Measurements from ENCODE around the gene CDH19. TPM values are rescaled to one million over a fixed set of nuclear protein-coding genes. Genes with fewer than 3 reads are reported as not detected.

Gene CDH19
- total and polyA plus RNA-seq, 5 donors from 2014 or later: not detected

DNA sequence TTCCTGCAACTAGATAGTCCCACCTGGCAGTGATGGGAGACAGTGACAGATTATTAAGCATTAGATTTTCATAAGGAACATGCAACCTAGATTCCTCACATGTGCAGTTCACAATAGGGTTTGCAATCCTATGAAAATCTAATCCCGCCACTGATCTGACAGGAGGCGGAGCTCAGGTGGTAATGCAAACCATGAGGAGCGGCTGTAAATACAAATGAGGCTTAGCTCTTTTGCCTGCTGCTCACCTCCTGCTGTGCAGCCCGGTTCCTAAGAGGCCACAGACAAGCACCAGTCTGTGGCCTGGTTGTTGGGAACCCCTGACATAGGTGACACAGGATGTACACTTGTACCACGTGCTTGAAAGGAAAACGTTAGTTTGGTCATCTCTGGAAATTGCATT is 41.6 kb downstream of the CDH19 start:
- no peak overlapping the region for H3K4me3 ChIP-seq (ENCODE audit: low read depth, low read length)
- Mint-ChIP-seq H3K36me3 (no peaks in the 10 kb centered on the region), H3K27ac (no peak overlapping the region), H3K4me3 (no peak overlapping the region), H3K4me1 (no peaks in the 10 kb centered on the region), H3K9me3 (peaks cover 0 to 15% (median 4%) of the 10 kb centered on the region in 7 donors), H3K27me3 (no peaks in the 10 kb centered on the region)
- DNase-seq (no peak), ATAC-seq (ENCODE audit: low read depth in 2 of 2) (no peak)
- H3K27me3 ChIP-seq (ENCODE audit: control insufficient read depth, insufficient read depth, low read length): no peaks in the 10 kb centered on the region
- no peaks in the 10 kb centered on the region for H3K4me1 ChIP-seq (ENCODE audit: control insufficient read depth, insufficient read depth, low read length, poor library complexity, severe bottlenecking)
- H3K27ac ChIP-seq (ENCODE audit: insufficient read depth, low read length, poor library complexity, severe bottlenecking): no peak overlapping the region
- no peaks in the 10 kb centered on the region for H3K9me3 ChIP-seq (ENCODE audit: control insufficient read depth in 2 of 2, low read length in 2 of 2)
- H3K36me3 ChIP-seq (ENCODE audit: control insufficient read depth, insufficient read depth, low read length): no peaks in the 10 kb centered on the region

DNA sequence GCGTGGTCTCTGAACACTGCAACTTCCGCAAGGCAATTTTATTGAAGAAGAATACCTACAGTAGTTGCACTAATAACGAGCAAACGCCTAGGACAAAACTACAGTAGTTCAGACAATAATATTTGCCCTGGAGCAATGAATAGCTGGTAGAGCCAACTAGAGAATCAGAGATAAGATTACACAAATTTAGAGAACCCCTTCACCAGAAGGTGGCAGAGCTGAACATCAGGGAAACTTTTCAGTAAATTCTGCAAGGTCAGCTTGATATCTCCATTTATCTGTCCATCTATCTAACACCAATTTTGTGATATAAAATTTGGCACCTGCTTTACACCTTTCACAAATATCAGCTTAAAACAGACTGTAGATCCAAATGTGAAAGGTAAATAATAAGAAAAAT is 43.8 kb downstream of the CDH19 start:
- Mint-ChIP-seq H3K4me3 (no peak overlapping the region), H3K9me3 (peaks cover 0 to 6% (median 2%) of the 10 kb centered on the region in 7 donors), H3K4me1 (no peaks in the 10 kb centered on the region), H3K27me3 (no peaks in the 10 kb centered on the region), H3K27ac (no peak overlapping the region), H3K36me3 (no peaks in the 10 kb centered on the region)
- no peak for DNase-seq
- H3K36me3 ChIP-seq (ENCODE audit: control insufficient read depth, insufficient read depth, low read length): no peaks in the 10 kb centered on the region
- no peaks in the 10 kb centered on the region for H3K27me3 ChIP-seq (ENCODE audit: control insufficient read depth, insufficient read depth, low read length)
- no peak for ATAC-seq (ENCODE audit: low read depth in 2 of 2)
- no peaks in the 10 kb centered on the region for H3K4me1 ChIP-seq (ENCODE audit: control insufficient read depth, insufficient read depth, low read length, poor library complexity, severe bottlenecking)
- no peak overlapping the region for H3K4me3 ChIP-seq (ENCODE audit: low read depth, low read length)
- H3K27ac ChIP-seq (ENCODE audit: insufficient read depth, low read length, poor library complexity, severe bottlenecking): no peak overlapping the region
- no peaks in the 10 kb centered on the region for H3K9me3 ChIP-seq (ENCODE audit: control insufficient read depth in 2 of 2, low read length in 2 of 2)

DNA sequence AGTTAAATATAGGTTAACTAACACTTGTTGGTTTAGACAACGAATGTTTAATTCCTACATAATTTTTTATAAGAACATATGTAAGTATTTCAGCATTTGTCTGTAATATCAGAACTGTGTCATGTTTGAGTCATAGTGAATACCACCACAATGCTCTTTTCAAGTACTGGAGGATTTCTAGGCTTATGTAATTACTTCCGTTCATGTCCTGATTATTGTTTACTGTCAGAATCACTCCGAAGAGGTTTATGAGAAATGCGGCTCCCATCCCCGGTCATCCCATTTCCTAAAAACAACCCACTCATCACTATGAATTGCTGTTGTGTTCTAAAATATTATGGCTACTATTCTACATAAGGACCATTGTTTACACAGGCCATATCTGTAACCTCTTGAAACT is 45.1 kb downstream of the CDH19 start:
- Mint-ChIP-seq H3K9me3 (peaks cover 0 to 3% (median 0%) of the 10 kb centered on the region in 7 donors), H3K27me3 (no peaks in the 10 kb centered on the region), H3K4me3 (no peak overlapping the region), H3K36me3 (no peaks in the 10 kb centered on the region), H3K27ac (no peak overlapping the region), H3K4me1 (no peaks in the 10 kb centered on the region)
- Histone ChIP-seq H3K27ac (ENCODE audit: insufficient read depth, low read length, poor library complexity, severe bottlenecking) (no peak overlapping the region), H3K4me1 (ENCODE audit: control insufficient read depth, insufficient read depth, low read length, poor library complexity, severe bottlenecking) (no peaks in the 10 kb centered on the region), H3K9me3 (ENCODE audit: control insufficient read depth in 2 of 2, low read length in 2 of 2) (no peaks in the 10 kb centered on the region), H3K36me3 (ENCODE audit: control insufficient read depth, insufficient read depth, low read length) (no peaks in the 10 kb centered on the region), H3K4me3 (ENCODE audit: low read depth, low read length) (no peak overlapping the region), H3K27me3 (ENCODE audit: control insufficient read depth, insufficient read depth, low read length) (no peaks in the 10 kb centered on the region)
- no peak for DNase-seq
- no peak for ATAC-seq (ENCODE audit: low read depth in 2 of 2)

DNA sequence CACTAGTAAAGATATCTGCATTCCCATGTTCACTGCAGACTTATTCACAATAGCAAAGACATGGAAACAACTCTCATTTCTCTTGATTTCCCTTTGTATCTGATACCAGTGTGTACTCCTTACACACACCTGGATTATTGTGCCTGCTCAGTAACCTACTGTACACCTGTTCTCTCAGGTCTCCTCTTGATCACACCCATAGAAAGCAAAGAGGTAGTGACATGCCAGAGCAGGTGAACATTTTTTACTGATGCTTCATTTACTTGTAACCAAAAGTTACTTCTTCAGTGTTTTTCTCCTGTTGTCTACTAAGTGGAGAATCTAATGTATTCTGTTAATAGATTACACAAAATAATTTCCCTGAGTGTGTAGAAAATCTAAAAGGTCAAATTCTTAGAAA is 46.8 kb downstream of the CDH19 start:
- DNase-seq (no peak), ATAC-seq (ENCODE audit: low read depth in 2 of 2) (no peak)
- Mint-ChIP-seq H3K4me3 (no peak overlapping the region), H3K9me3 (peaks cover 0 to 3% (median 2%) of the 10 kb centered on the region in 7 donors), H3K4me1 (no peaks in the 10 kb centered on the region), H3K36me3 (no peaks in the 10 kb centered on the region), H3K27me3 (no peaks in the 10 kb centered on the region), H3K27ac (no peak overlapping the region)
- no peak overlapping the region for H3K27ac ChIP-seq (ENCODE audit: insufficient read depth, low read length, poor library complexity, severe bottlenecking)
- no peaks in the 10 kb centered on the region for H3K36me3 ChIP-seq (ENCODE audit: control insufficient read depth, insufficient read depth, low read length)
- H3K27me3 ChIP-seq (ENCODE audit: control insufficient read depth, insufficient read depth, low read length): no peaks in the 10 kb centered on the region
- H3K4me1 ChIP-seq (ENCODE audit: control insufficient read depth, insufficient read depth, low read length, poor library complexity, severe bottlenecking): no peaks in the 10 kb centered on the region
- no peak overlapping the region for H3K4me3 ChIP-seq (ENCODE audit: low read depth, low read length)
- no peaks in the 10 kb centered on the region for H3K9me3 ChIP-seq (ENCODE audit: control insufficient read depth in 2 of 2, low read length in 2 of 2)

DNA sequence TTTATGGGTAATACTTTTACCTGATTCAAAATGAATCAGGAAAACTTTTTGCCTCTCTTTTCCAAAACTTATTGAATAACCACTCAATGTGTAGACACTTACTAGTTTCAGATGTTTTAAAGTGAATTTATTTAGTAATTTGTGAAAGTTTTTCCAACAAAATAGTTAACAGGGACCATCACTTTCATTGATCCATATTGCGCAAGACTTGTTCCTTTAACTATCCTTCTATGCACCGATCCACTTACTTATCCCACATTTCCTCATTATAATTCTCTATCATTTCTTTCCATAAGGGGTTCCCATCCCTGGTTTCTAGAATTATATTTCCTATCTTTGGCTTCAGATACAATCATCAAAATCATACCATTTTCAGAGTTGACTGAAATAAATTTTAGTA is 48.3 kb downstream of the CDH19 start:
- H3K27ac ChIP-seq (ENCODE audit: insufficient read depth, low read length, poor library complexity, severe bottlenecking): no peak overlapping the region
- H3K27ac Mint-ChIP-seq: no peak overlapping the region
- H3K4me3 ChIP-seq (ENCODE audit: low read depth, low read length): no peak overlapping the region
- no peaks in the 10 kb centered on the region for H3K27me3 ChIP-seq (ENCODE audit: control insufficient read depth, insufficient read depth, low read length)
- H3K4me1 Mint-ChIP-seq: no peaks in the 10 kb centered on the region
- peaks cover 0 to 3% (median 2%) of the 10 kb centered on the region in 7 donors for H3K9me3 Mint-ChIP-seq
- no peaks in the 10 kb centered on the region for H3K36me3 ChIP-seq (ENCODE audit: control insufficient read depth, insufficient read depth, low read length)
- peaks cover 0 to under 1% of the 10 kb centered on the region in 2 experiments for H3K9me3 ChIP-seq (ENCODE audit: control insufficient read depth in 2 of 2, low read length in 2 of 2)
- H3K36me3 Mint-ChIP-seq: no peaks in the 10 kb centered on the region
- H3K4me3 Mint-ChIP-seq: no peak overlapping the region
- ATAC-seq (ENCODE audit: low read depth in 2 of 2): no peak
- DNase-seq: no peak
- H3K4me1 ChIP-seq (ENCODE audit: control insufficient read depth, insufficient read depth, low read length, poor library complexity, severe bottlenecking): no peaks in the 10 kb centered on the region
- no peaks in the 10 kb centered on the region for H3K27me3 Mint-ChIP-seq

DNA sequence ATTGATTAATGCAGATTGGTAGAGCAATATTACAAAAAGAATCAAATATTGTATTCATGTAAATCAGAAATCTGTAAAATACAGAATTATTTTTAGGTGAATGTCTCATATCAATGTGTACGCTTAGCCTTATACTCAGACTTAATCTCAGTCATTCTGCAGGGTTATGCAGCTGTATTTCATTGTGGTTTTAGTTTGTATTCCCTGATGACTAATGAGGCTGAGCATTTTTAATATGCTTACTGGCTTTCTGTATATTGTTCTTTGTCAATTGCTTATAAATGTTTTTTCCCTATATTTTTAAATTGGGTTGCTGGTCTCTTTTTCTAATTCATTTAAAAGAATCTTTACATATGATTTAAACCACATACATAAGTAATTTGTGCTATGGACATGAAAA is 50.1 kb downstream of the CDH19 start:
- Mint-ChIP-seq H3K4me1 (no peaks in the 10 kb centered on the region), H3K36me3 (no peaks in the 10 kb centered on the region), H3K27ac (no peak overlapping the region), H3K9me3 (peaks cover 0 to 5% (median 3%) of the 10 kb centered on the region in 7 donors), H3K4me3 (no peak overlapping the region), H3K27me3 (no peaks in the 10 kb centered on the region)
- no peak for DNase-seq
- no peak for ATAC-seq (ENCODE audit: low read depth in 2 of 2)
- H3K9me3 ChIP-seq (ENCODE audit: control insufficient read depth in 2 of 2, low read length in 2 of 2): peaks cover 0 to 3% of the 10 kb centered on the region in 2 experiments
- H3K27ac ChIP-seq (ENCODE audit: insufficient read depth, low read length, poor library complexity, severe bottlenecking): no peak overlapping the region
- H3K4me3 ChIP-seq (ENCODE audit: low read depth, low read length): no peak overlapping the region
- H3K27me3 ChIP-seq (ENCODE audit: control insufficient read depth, insufficient read depth, low read length): no peaks in the 10 kb centered on the region
- no peaks in the 10 kb centered on the region for H3K4me1 ChIP-seq (ENCODE audit: control insufficient read depth, insufficient read depth, low read length, poor library complexity, severe bottlenecking)
- no peaks in the 10 kb centered on the region for H3K36me3 ChIP-seq (ENCODE audit: control insufficient read depth, insufficient read depth, low read length)

DNA sequence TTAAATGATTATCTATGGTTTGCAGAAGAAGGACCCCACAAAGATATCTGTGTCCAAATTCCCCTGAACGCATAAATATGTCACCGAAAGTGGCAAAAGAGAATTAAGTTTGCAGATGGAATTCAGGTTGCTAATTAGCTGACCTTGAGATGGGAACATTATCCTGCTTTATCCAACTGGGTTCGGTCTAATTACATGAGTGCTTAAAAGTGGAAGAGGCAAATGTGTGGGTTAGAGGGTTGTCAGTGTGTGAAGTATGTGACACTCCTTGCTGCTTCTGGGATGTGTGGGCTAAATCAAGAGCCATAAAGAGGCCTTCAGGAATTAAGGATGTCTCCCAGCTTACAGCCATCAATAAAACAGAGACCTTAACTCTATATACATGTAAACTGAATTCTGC is 53.5 kb downstream of the CDH19 start:
- Mint-ChIP-seq H3K36me3 (no peaks in the 10 kb centered on the region), H3K4me1 (no peaks in the 10 kb centered on the region), H3K27me3 (no peaks in the 10 kb centered on the region), H3K27ac (no peak overlapping the region), H3K9me3 (peaks cover 0 to 16% (median 7%) of the 10 kb centered on the region in 7 donors), H3K4me3 (no peak overlapping the region)
- ATAC-seq (ENCODE audit: low read depth in 2 of 2) (no peak), DNase-seq (no peak)
- no peak overlapping the region for H3K27ac ChIP-seq (ENCODE audit: insufficient read depth, low read length, poor library complexity, severe bottlenecking)
- no peaks in the 10 kb centered on the region for H3K36me3 ChIP-seq (ENCODE audit: control insufficient read depth, insufficient read depth, low read length)
- peaks cover 0 to 5% of the 10 kb centered on the region in 2 experiments for H3K9me3 ChIP-seq (ENCODE audit: control insufficient read depth in 2 of 2, low read length in 2 of 2)
- no peaks in the 10 kb centered on the region for H3K4me1 ChIP-seq (ENCODE audit: control insufficient read depth, insufficient read depth, low read length, poor library complexity, severe bottlenecking)
- no peak overlapping the region for H3K4me3 ChIP-seq (ENCODE audit: low read depth, low read length)
- H3K27me3 ChIP-seq (ENCODE audit: control insufficient read depth, insufficient read depth, low read length): no peaks in the 10 kb centered on the region

DNA sequence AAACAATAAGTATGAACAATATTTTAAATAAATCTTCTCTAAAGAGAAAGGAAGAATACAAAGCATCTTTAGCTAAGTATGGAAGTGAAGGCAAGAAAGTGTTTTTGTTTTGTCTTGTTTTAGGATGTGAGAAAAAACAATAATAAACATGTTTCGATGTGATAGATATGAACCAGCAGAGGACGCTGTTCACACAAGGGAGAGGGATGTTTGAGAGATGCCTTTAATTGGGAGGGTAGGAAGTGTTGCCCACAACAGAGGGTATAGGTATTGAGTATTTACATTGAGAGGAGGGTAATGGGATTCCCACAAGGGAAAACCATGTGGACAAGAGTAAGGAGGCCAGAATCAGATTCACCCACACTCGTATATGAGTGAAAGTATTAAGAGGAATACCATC is 55.1 kb downstream of the CDH19 start:
- Mint-ChIP-seq H3K27me3 (no peaks in the 10 kb centered on the region), H3K4me1 (no peaks in the 10 kb centered on the region), H3K4me3 (no peak overlapping the region), H3K9me3 (peaks cover 0 to 20% (median 7%) of the 10 kb centered on the region in 7 donors), H3K27ac (no peak overlapping the region), H3K36me3 (no peaks in the 10 kb centered on the region)
- no peaks in the 10 kb centered on the region for H3K4me1 ChIP-seq (ENCODE audit: control insufficient read depth, insufficient read depth, low read length, poor library complexity, severe bottlenecking)
- H3K27me3 ChIP-seq (ENCODE audit: control insufficient read depth, insufficient read depth, low read length): no peaks in the 10 kb centered on the region
- no peak for DNase-seq
- no peak overlapping the region for H3K27ac ChIP-seq (ENCODE audit: insufficient read depth, low read length, poor library complexity, severe bottlenecking)
- H3K9me3 ChIP-seq (ENCODE audit: control insufficient read depth in 2 of 2, low read length in 2 of 2): peaks cover 0 to 5% of the 10 kb centered on the region in 2 experiments
- no peaks in the 10 kb centered on the region for H3K36me3 ChIP-seq (ENCODE audit: control insufficient read depth, insufficient read depth, low read length)
- H3K4me3 ChIP-seq (ENCODE audit: low read depth, low read length): no peak overlapping the region
- no peak for ATAC-seq (ENCODE audit: low read depth in 2 of 2)

All from CD4-positive, CD25-positive, alpha-beta regulatory T cell (primary cell).